ENCODE data around the gene PTGR1.
A peak's percentile ranks its signal among the peaks of the same experiment; 100 is the strongest.

Gene PTGR1

GRCh38 chr9:111599092-111599954 is at the start of gene PTGR1:
PTGR1 (minus strand) TSS chr9:111599647; CDS start chr9:111597422, 2,225 bp downstream.
- H3K4me3 ChIP-seq: peak within 1 kb of the TSS; percentile 76

GRCh38 chr9:111649016-111649415 is 49.6 kb upstream of the PTGR1 start:
- no peaks in the 10 kb centered on the region for H3K9me3 ChIP-seq (ENCODE audit: low read depth, low read length)
- H3K27ac ChIP-seq: no peak overlapping the region
- DNase-seq (ENCODE audit: low read depth, low spot score): no peak
- H3K9ac ChIP-seq (ENCODE audit: insufficient read length): no peak overlapping the region
- TF ChIP-seq FOXP2 (optimal IDR thresholded peaks at IDR 0.05; ENCODE audit: control extremely low read depth, extremely low read length, insufficient read depth): no peak
- TF ChIP-seq EZH2 (IDR thresholded peaks at IDR 0.05): no peak
- TF ChIP-seq POLR2AphosphoS5 (IDR thresholded peaks at IDR 0.05; ENCODE audit: borderline replicate concordance, low read depth, low read length): no peak
- no peak overlapping the region for H3K4me3 ChIP-seq
- peaks cover 52% of the 10 kb centered on the region for H3K36me3 ChIP-seq (ENCODE audit: insufficient read depth, low read length)

More at GRCh38 chr9:111599092-111599954, at the start of gene PTGR1:
- peak within 1 kb of the TSS; percentile 65 for H3K9ac ChIP-seq (ENCODE audit: insufficient read length)
- no peak within 1 kb of the TSS for H3K27ac ChIP-seq
- DNase-seq (ENCODE audit: low read depth, low spot score): no peak
- TF ChIP-seq POLR2AphosphoS5 (IDR thresholded peaks at IDR 0.05; ENCODE audit: borderline replicate concordance, low read depth, low read length) (peak; percentile 32; the same call in 1 of the 2 replicates), FOXP2 (optimal IDR thresholded peaks at IDR 0.05; ENCODE audit: control extremely low read depth, extremely low read length, insufficient read depth) (no peak)
- H3K36me3 ChIP-seq (ENCODE audit: insufficient read depth, low read length): peaks cover 7% of the 10 kb centered on the region
- H3K9me3 ChIP-seq (ENCODE audit: low read depth, low read length): no peaks in the 10 kb centered on the region

GRCh38 chr9:111648066-111648465 is 48.6 kb upstream of the PTGR1 start:
- DNase-seq (ENCODE audit: low read depth, low spot score): no peak
- peaks cover 50% of the 10 kb centered on the region for H3K36me3 ChIP-seq (ENCODE audit: insufficient read depth, low read length)
- no peaks in the 10 kb centered on the region for H3K9me3 ChIP-seq (ENCODE audit: low read depth, low read length)
- H3K4me3 ChIP-seq: no peak overlapping the region
- no peak overlapping the region for H3K27ac ChIP-seq
- TF ChIP-seq FOXP2 (optimal IDR thresholded peaks at IDR 0.05; ENCODE audit: control extremely low read depth, extremely low read length, insufficient read depth) (no peak), EZH2 (IDR thresholded peaks at IDR 0.05) (no peak), POLR2AphosphoS5 (IDR thresholded peaks at IDR 0.05; ENCODE audit: borderline replicate concordance, low read depth, low read length) (no peak)
- H3K9ac ChIP-seq (ENCODE audit: insufficient read length): no peak overlapping the region

GRCh38 chr9:111646417-111646816 is 47.0 kb upstream of the PTGR1 start:
- Histone ChIP-seq H3K36me3 (ENCODE audit: insufficient read depth, low read length) (peaks cover 53% of the 10 kb centered on the region), H3K9ac (ENCODE audit: insufficient read length) (no peak overlapping the region), H3K27ac (no peak overlapping the region), H3K4me3 (no peak overlapping the region), H3K9me3 (ENCODE audit: low read depth, low read length) (no peaks in the 10 kb centered on the region)
- TF ChIP-seq FOXP2 (optimal IDR thresholded peaks at IDR 0.05; ENCODE audit: control extremely low read depth, extremely low read length, insufficient read depth) (no peak), POLR2AphosphoS5 (IDR thresholded peaks at IDR 0.05; ENCODE audit: borderline replicate concordance, low read depth, low read length) (no peak), EZH2 (IDR thresholded peaks at IDR 0.05) (no peak)
- no peak for DNase-seq (ENCODE audit: low read depth, low spot score)

GRCh38 chr9:111645806-111646205 is 46.4 kb upstream of the PTGR1 start:
- TF ChIP-seq FOXP2 (optimal IDR thresholded peaks at IDR 0.05; ENCODE audit: control extremely low read depth, extremely low read length, insufficient read depth) (no peak), EZH2 (IDR thresholded peaks at IDR 0.05) (no peak), POLR2AphosphoS5 (IDR thresholded peaks at IDR 0.05; ENCODE audit: borderline replicate concordance, low read depth, low read length) (no peak)
- no peak overlapping the region for H3K9ac ChIP-seq (ENCODE audit: insufficient read length)
- no peak overlapping the region for H3K27ac ChIP-seq
- H3K4me3 ChIP-seq: no peak overlapping the region
- no peak for DNase-seq (ENCODE audit: low read depth, low spot score)
- H3K9me3 ChIP-seq (ENCODE audit: low read depth, low read length): no peaks in the 10 kb centered on the region
- peaks cover 53% of the 10 kb centered on the region for H3K36me3 ChIP-seq (ENCODE audit: insufficient read depth, low read length)

- no peak for TF ChIP-seq EZH2 (IDR thresholded peaks at IDR 0.05)
- Histone ChIP-seq H3K9ac (ENCODE audit: insufficient read length) (no peak overlapping the region), H3K27ac (no peak overlapping the region), H3K4me3 (no peak overlapping the region), H3K36me3 (ENCODE audit: insufficient read depth, low read length) (peaks cover 41% of the 10 kb centered on the region), H3K9me3 (ENCODE audit: low read depth, low read length) (no peaks in the 10 kb centered on the region)
- no peak for DNase-seq (ENCODE audit: low read depth, low spot score)
Measured at GRCh38 chr9:111644195-111644772, 44.8 kb upstream of the PTGR1 start.

- no peak for DNase-seq (ENCODE audit: low read depth, low spot score)
- Histone ChIP-seq H3K9ac (ENCODE audit: insufficient read length) (no peak overlapping the region), H3K4me3 (no peak overlapping the region), H3K9me3 (ENCODE audit: low read depth, low read length) (no peaks in the 10 kb centered on the region), H3K27ac (no peak overlapping the region), H3K36me3 (ENCODE audit: insufficient read depth, low read length) (peaks cover 5% of the 10 kb centered on the region; the same call in 1 of the 2 replicates)
- TF ChIP-seq POLR2AphosphoS5 (IDR thresholded peaks at IDR 0.05; ENCODE audit: borderline replicate concordance, low read depth, low read length) (no peak), FOXP2 (optimal IDR thresholded peaks at IDR 0.05; ENCODE audit: control extremely low read depth, extremely low read length, insufficient read depth) (no peak), EZH2 (IDR thresholded peaks at IDR 0.05) (no peak)
Measured at GRCh38 chr9:111637421-111637950, 38.0 kb upstream of the PTGR1 start.

GRCh38 chr9:111634860-111635259 is 35.4 kb upstream of the PTGR1 start:
- Histone ChIP-seq H3K4me3 (no peak overlapping the region), H3K27ac (no peak overlapping the region), H3K36me3 (ENCODE audit: insufficient read depth, low read length) (peaks cover 5% of the 10 kb centered on the region; the same call in 1 of the 2 replicates), H3K9me3 (ENCODE audit: low read depth, low read length) (no peaks in the 10 kb centered on the region), H3K9ac (ENCODE audit: insufficient read length) (no peak overlapping the region)
- no peak for DNase-seq (ENCODE audit: low read depth, low spot score)
- TF ChIP-seq EZH2 (IDR thresholded peaks at IDR 0.05): no peak

All from SK-N-MC (cell line).